Keratinocyte (primary cell): ENCODE data around the gene ITPR1. TPM values are rescaled to one million over a fixed set of nuclear protein-coding genes. Genes with fewer than 3 reads are reported as not detected.

Experiments used
- DNase-seq: peaks from one replicate; pipeline ENCODE4 v3.0.0-alpha.2; 2011; ENCODE audit warnings: low read depth, missing footprints, low spot score
- FAIRE-seq: peaks from 2 replicates; lab custom pipeline; 2011; peaks lifted over from hg19 to GRCh38; lab: Jason Lieb, UNC
- H2AFZ ChIP-seq: 2 replicates; pipeline ENCODE4 v1.6.0; 2012; ENCODE audit warnings: low read length, control low read depth, inconsistent platforms; ENCODE audit not compliant: control insufficient read depth
- H3K27ac ChIP-seq: 2 replicates; pipeline ENCODE4 v1.5.1; 2011; ENCODE audit warnings: low read length; ENCODE audit not compliant: control insufficient read depth, insufficient read depth
- H3K27me3 ChIP-seq: 3 replicates; pipeline ENCODE4 v1.6.0; 2011; ENCODE audit warnings: low read length; ENCODE audit not compliant: control insufficient read depth, insufficient read depth; ENCODE audit errors: extremely low read depth
- H3K36me3 ChIP-seq, 2 experiments: 2 replicates in 1 of 2; 3 replicates in 1 of 2; pipeline ENCODE4 v1.5.1; 2011; ENCODE audit warnings: low read length in 2 of 2, mild to moderate bottlenecking in 1 of 2; ENCODE audit not compliant: control insufficient read depth in 2 of 2, insufficient read depth in 2 of 2; ENCODE audit errors: extremely low read depth in 1 of 2
- H3K4me1 ChIP-seq: 3 replicates; pipeline ENCODE4 v1.5.1; 2011; ENCODE audit warnings: low read length; ENCODE audit not compliant: control insufficient read depth, insufficient read depth; ENCODE audit errors: extremely low read depth
- H3K4me2 ChIP-seq: 3 replicates; pipeline ENCODE4 v1.6.0; 2011; ENCODE audit warnings: low read depth, low read length; ENCODE audit not compliant: control insufficient read depth, insufficient read depth; ENCODE audit errors: extremely low read depth
- H3K4me3 ChIP-seq, 3 experiments: fragments of 200-600 bp in 1 of 3; sonication (generic) in 1 of 3; 2 replicates in 2 of 3; 3 replicates in 1 of 3; pipeline ENCODE4 v1.5.1; 2011 to 2016; ENCODE audit warnings: low read length in 3 of 3, mild to moderate bottlenecking in 3 of 3, control low read depth in 2 of 3, inconsistent platforms in 1 of 3, low read depth in 1 of 3, mixed read lengths in 1 of 3, mixed run types in 1 of 3, moderate library complexity in 1 of 3; ENCODE audit not compliant: control insufficient read depth in 2 of 3, insufficient read depth in 2 of 3; ENCODE audit errors: extremely low read depth in 1 of 3
- H3K79me2 ChIP-seq: 2 replicates; pipeline ENCODE4 v1.6.0; 2012; ENCODE audit warnings: low read length; ENCODE audit not compliant: control insufficient read depth, insufficient read depth
- H3K9ac ChIP-seq: 3 replicates; pipeline ENCODE4 v1.6.0; 2011; ENCODE audit warnings: low read length; ENCODE audit not compliant: control insufficient read depth, insufficient read depth; ENCODE audit errors: extremely low read depth
- H3K9me1 ChIP-seq: 3 replicates; pipeline ENCODE4 v1.6.0; 2011; ENCODE audit warnings: low read length; ENCODE audit not compliant: control insufficient read depth, insufficient read depth; ENCODE audit errors: extremely low read depth
- H3K9me3 ChIP-seq: 2 replicates; pipeline ENCODE4 v1.5.1; 2012; ENCODE audit warnings: low read depth, low read length; ENCODE audit not compliant: control insufficient read depth
- H4K20me1 ChIP-seq: 3 replicates; pipeline ENCODE4 v1.6.0; 2011; ENCODE audit warnings: low read length; ENCODE audit not compliant: control insufficient read depth, insufficient read depth; ENCODE audit errors: extremely low read depth
- CTCF ChIP-seq, 3 experiments: IDR thresholded peaks in 1 of 3; conservative IDR thresholded peaks in 1 of 3; optimal IDR thresholded peaks in 1 of 3; 2 replicates in 2 of 3; 3 replicates in 1 of 3; pipeline versions ENCODE3 to v1.5.1; 2011; ENCODE audit warnings: low read length in 3 of 3, mild to moderate bottlenecking in 3 of 3, moderate library complexity in 2 of 3, control low read depth in 1 of 3, inconsistent platforms in 1 of 3; ENCODE audit not compliant: insufficient read depth in 2 of 3; ENCODE audit errors: extremely low read depth in 1 of 3
- EZH2 ChIP-seq: IDR thresholded peaks from one replicate; pipeline ENCODE4 v1.6.1; 2012; ENCODE audit warnings: inconsistent platforms, mild to moderate bottlenecking, low read length, moderate library complexity
- dilution Hi-C: fragments of 300-500 bp; cut with MboI; formaldehyde crosslinking; loops from one replicate; pipeline ENCODE4 v1.7.0; 2020; ENCODE audit warnings: low sequenced_read_pairs; ENCODE audit not compliant: extremely low pct_ligation_motif_present
- polyA plus RNA-seq, 5 experiments: library from polyadenylated mRNA; depleted of rRNA in 3 of 5; stranded (reverse) in 3 of 5; stranded (forward) in 1 of 5; unstranded in 1 of 5; fragments of >200 nt; gene quantifications; 1 replicate in 1 of 5; 2 replicates in 3 of 5; 3 replicates in 1 of 5; pipeline versions ENCODE4 v1.2.1 to v1.2.3, GENCODE V29; 2011 to 2012; ENCODE audit warnings: missing spikeins in 2 of 5, low read depth in 1 of 5, low replicate concordance in 1 of 5

ITPR1 gene
- polyA plus RNA-seq, 1 donor (not counting 4 experiments of a cell fraction or from before 2014, with no cell fraction given): 3.5 TPM

GRCh38 chr3:4756057-4756775 lies 263.1 kb downstream of the ITPR1 start:
- H3K36me3 ChIP-seq: no peaks in the 10 kb centered on the region
- H4K20me1 ChIP-seq: no peaks in the 10 kb centered on the region
- no peak overlapping the region for H2AFZ ChIP-seq
- no peak for DNase-seq
- H3K27me3 ChIP-seq: no peaks in the 10 kb centered on the region
- no peaks in the 10 kb centered on the region for H3K9me1 ChIP-seq
- H3K27ac ChIP-seq: no peak overlapping the region
- no peak overlapping the region for H3K4me2 ChIP-seq
- no peak overlapping the region for H3K9ac ChIP-seq
- H3K9me3 ChIP-seq: no peaks in the 10 kb centered on the region
- H3K79me2 ChIP-seq: no peaks in the 10 kb centered on the region
- peaks cover 15% of the 10 kb centered on the region for H3K4me1 ChIP-seq
- FAIRE-seq: no peak
- H3K4me3 ChIP-seq: no peak overlapping the region
- dilution Hi-C loops: no loop called here
- TF ChIP-seq CTCF (optimal IDR thresholded peaks at IDR 0.05 in 1 of 3, IDR thresholded peaks at IDR 0.05 in 1 of 3, conservative IDR thresholded peaks at IDR 0.05 in 1 of 3; ENCODE audit: extremely low read depth in 1 of 3, insufficient read depth in 2 of 3, low read length in 3 of 3) (no peak), EZH2 (no peak)

GRCh38 chr3:4756855-4757574 lies 263.9 kb downstream of the ITPR1 start:
- Histone ChIP-seq H3K4me3 (no peak overlapping the region), H3K79me2 (no peaks in the 10 kb centered on the region), H3K4me2 (no peak overlapping the region), H4K20me1 (no peaks in the 10 kb centered on the region), H3K4me1 (peaks cover 7% of the 10 kb centered on the region), H3K9me3 (no peaks in the 10 kb centered on the region), H3K27me3 (no peaks in the 10 kb centered on the region), H3K9ac (no peak overlapping the region), H3K36me3 (no peaks in the 10 kb centered on the region), H3K9me1 (no peaks in the 10 kb centered on the region), H2AFZ (no peak overlapping the region), H3K27ac (no peak overlapping the region)
- FAIRE-seq (no peak), DNase-seq (no peak)
- dilution Hi-C loops: no loop called here
- TF ChIP-seq EZH2 (no peak), CTCF (optimal IDR thresholded peaks at IDR 0.05 in 1 of 3, IDR thresholded peaks at IDR 0.05 in 1 of 3, conservative IDR thresholded peaks at IDR 0.05 in 1 of 3; ENCODE audit: extremely low read depth in 1 of 3, insufficient read depth in 2 of 3, low read length in 3 of 3) (no peak)
